K562 (cell line): ENCODE measurements around the gene SMIM29. TPM values are rescaled to one million over a fixed set of nuclear protein-coding genes. Genes with fewer than 3 reads are reported as not detected.

Experiments used
- ARID1B ChIP-seq: fragments of 450-650 bp; IDR thresholded peaks from 2 replicates; pipeline ENCODE4 v1.6.1; 2016; ENCODE audit warnings: antibody characterized with exemption, mild to moderate bottlenecking, inconsistent platforms
- BCLAF1 ChIP-seq, 2 experiments: fragments of 450-650 bp in 1 of 2; IDR thresholded peaks; 2 replicates each; pipeline ENCODE4 v1.6.1; 2011 to 2017; ENCODE audit warnings: low read depth in 2 of 2, antibody characterized with exemption in 1 of 2, borderline replicate concordance in 1 of 2, low read length in 1 of 2, mild to moderate bottlenecking in 1 of 2, mixed read lengths in 1 of 2; ENCODE audit not compliant: control insufficient read depth in 1 of 2
- BRF1 ChIP-seq: IDR thresholded peaks from 3 replicates; pipeline ENCODE4 v1.6.1; 2011; ENCODE audit warnings: borderline replicate concordance, mild to moderate bottlenecking; ENCODE audit not compliant: insufficient read length; ENCODE audit errors: extremely low read depth
- FOXK2 ChIP-seq, 2 experiments: fragments of 450-650 bp; IDR thresholded peaks in 1 of 2; conservative IDR thresholded peaks in 1 of 2; 2 replicates each; pipeline ENCODE4 v1.6.1; 2016; ENCODE audit warnings: low read depth in 2 of 2, mild to moderate bottlenecking in 1 of 2
- HMG20B ChIP-seq: fragments of 250-450 bp; sonication (Bioruptor Pico); IDR thresholded peaks from 2 replicates; pipeline ENCODE4 v1.5.0; 2021; ENCODE audit warnings: mild to moderate bottlenecking
- KLF6 ChIP-seq: fragments of 250-450 bp; sonication (Bioruptor Pico); IDR thresholded peaks from 2 replicates; pipeline ENCODE4 v1.4.0; 2020; ENCODE audit warnings: mild to moderate bottlenecking, moderate library complexity, borderline replicate concordance
- MBD1 ChIP-seq: fragments of 250-450 bp; sonication (Bioruptor Pico); IDR thresholded peaks from 2 replicates; pipeline ENCODE4 v1.8.0; 2022; ENCODE audit warnings: inconsistent platforms
- MNT ChIP-seq, 2 experiments: fragments of 450-650 bp; conservative IDR thresholded peaks; 2 replicates each; pipeline ENCODE4 v1.6.1; 2017; ENCODE audit warnings: mild to moderate bottlenecking in 2 of 2, moderate library complexity in 2 of 2
- NONO ChIP-seq, 2 experiments: fragments of 200-400 bp in 1 of 2; fragments of 450-650 bp in 1 of 2; formaldehyde crosslinking in 1 of 2; IDR thresholded peaks; 2 replicates each; pipeline ENCODE4 v1.6.1; 2017; ENCODE audit warnings: low read depth in 2 of 2, mild to moderate bottlenecking in 2 of 2, moderate library complexity in 2 of 2, low read length in 1 of 2
- SNIP1 ChIP-seq: fragments of 450-650 bp; IDR thresholded peaks from 2 replicates; pipeline ENCODE4 v1.7.1; 2017; ENCODE audit warnings: low read depth, mild to moderate bottlenecking
- ZBTB7A ChIP-seq: IDR thresholded peaks from 2 replicates; pipeline ENCODE4 v1.6.1; 2011; ENCODE audit warnings: low read depth, mild to moderate bottlenecking, low read length, moderate library complexity, borderline replicate concordance; ENCODE audit not compliant: control insufficient read depth
- ZNF644 ChIP-seq: fragments of 200-800 bp; sonication (Bioruptor generic); IDR thresholded peaks from 2 replicates; pipeline ENCODE4 v1.6.1; 2016; ENCODE audit warnings: low read depth, missing genetic modification characterization, missing compliant biosample characterization
- ZNF780A ChIP-seq: fragments of 250-450 bp; sonication (Bioruptor Pico); IDR thresholded peaks from 2 replicates; pipeline ENCODE4 v1.5.0; 2021; ENCODE audit warnings: mild to moderate bottlenecking
- polyA plus RNA-seq, 8 experiments: library from polyadenylated mRNA; depleted of rRNA in 4 of 8; stranded (reverse) in 5 of 8; unstranded in 3 of 8; fragments of >200 nt; fragmentation: Nextera tagmentation in 2 of 8; fragmentation: Illumina TruSeq in 1 of 8; extraction: Ambion mirVana in 2 of 8; extraction: Trizol in 1 of 8; gene quantifications; 2 replicates each; pipeline versions ENCODE4 v1.2.1 to v1.2.3, GENCODE V29; 2011 to 2014; ENCODE audit warnings: inconsistent platforms in 1 of 8, missing spikeins in 1 of 8
- total RNA-seq, 7 experiments: library from RNA; depleted of rRNA in 6 of 7; stranded (reverse); fragments of >200 nt in 6 of 7; fragmentation: Illumina TruSeq in 2 of 7; extraction: Trizol in 2 of 7; gene quantifications; 2 replicates each; pipeline versions ENCODE4 v1.2.1 to v1.2.3, GENCODE V29; 2011 to 2021; ENCODE audit warnings: low replicate concordance in 1 of 7
- TF ChIP-seq, protein P1 (sequence below), 2 experiments: fragments of 450-650 bp in 1 of 2; sonication (generic) in 1 of 2; formaldehyde crosslinking in 1 of 2; IDR thresholded peaks in 1 of 2; conservative IDR thresholded peaks in 1 of 2; 2 replicates each; pipeline versions ENCODE4 v1.6.1 to v1.8.1; 2016 to 2023; ENCODE audit warnings: mild to moderate bottlenecking in 2 of 2, moderate library complexity in 2 of 2, inconsistent platforms in 1 of 2, missing genetic modification reagents in 1 of 2
- TF ChIP-seq, protein P2 (sequence below): IDR thresholded peaks from 2 replicates; pipeline ENCODE4 v1.6.1; 2016; ENCODE audit warnings: missing genetic modification characterization, missing compliant biosample characterization

The SMIM29 gene
- total and polyA plus RNA-seq, 9 of the 15 experiments (the other 6 are each of a cell fraction or from before 2014, with no cell fraction given), result 6.5 to 36.7 (median 20.9) TPM

DNA sequence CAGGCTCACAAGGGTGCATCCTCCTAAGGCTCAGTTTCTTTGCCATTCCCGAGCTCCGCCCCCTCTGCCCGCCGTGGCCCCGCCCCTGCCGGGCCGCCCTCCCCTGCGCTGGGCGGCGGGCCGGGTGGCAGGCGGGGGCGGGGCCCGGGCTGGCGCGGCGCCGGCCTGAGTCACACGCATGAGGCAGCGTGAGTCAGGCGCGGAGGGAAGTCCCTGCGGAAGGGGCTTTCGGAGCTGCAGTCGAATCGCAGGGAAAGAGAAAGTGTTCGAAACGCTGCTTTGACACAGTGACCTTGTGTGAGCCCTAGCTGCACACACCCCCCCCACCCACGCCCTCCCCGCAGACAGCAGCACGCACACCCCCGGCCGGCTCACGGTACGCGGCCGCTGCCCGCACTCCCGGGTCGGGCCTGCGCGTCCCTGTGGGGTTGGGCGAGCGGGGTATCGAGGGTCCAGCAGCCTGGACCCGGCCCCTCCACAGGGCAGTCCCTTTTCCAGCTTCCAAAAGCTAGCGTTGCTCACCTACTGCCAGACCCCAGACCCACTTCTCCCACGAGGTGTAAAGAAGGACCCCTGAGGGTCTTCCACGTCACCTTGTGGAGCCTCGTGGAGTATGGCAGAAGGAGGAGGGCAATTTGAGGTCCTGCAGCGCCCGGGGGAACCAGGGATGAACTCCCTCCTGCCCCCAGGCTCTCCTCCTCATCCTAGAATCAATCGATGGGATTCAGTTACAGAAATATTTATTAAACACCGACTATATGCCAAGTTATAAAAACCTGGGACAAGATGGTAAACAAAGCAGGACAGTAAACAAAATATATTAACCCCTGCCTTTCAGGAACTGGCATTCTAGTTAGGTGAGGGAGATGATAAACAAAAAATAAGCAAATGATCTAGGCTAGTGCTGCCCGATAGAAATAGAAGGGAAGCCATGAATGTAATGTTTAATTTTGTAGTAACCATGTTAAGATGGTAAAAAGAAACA, 24.6 kb downstream of the SMIM29 start (continued):
- TF ChIP-seq BCLAF1 (IDR thresholded peaks at IDR 0.05; ENCODE audit: borderline replicate concordance in 1 of 2, control insufficient read depth in 1 of 2, low read depth in 2 of 2, low read length in 1 of 2), result 0 out of 4 replicates have a peak, but pooled peaks of 1 of the 2 experiments have one; percentile 14
- TF ChIP-seq ZNF644 (tag), result peak; percentile 75
- TF ChIP-seq MNT (conservative IDR thresholded peaks at IDR 0.05), result peak; percentile 68 to 81; a peak in 3 of 4 replicates
- no peak for TF ChIP-seq BRF1
- TF ChIP-seq KLF6 (CRISPR knock-in tag), result no peak
- no peak for TF ChIP-seq SNIP1
- TF ChIP-seq NONO (IDR thresholded peaks at IDR 0.05; ENCODE audit: low read depth in 2 of 2, low read length in 1 of 2), result peak in 1 of 2 experiments; percentile 64; a peak in 1 of 4 replicates
- no peak for TF ChIP-seq ZNF780A (CRISPR knock-in tag)
- TF ChIP-seq, protein P1, sequence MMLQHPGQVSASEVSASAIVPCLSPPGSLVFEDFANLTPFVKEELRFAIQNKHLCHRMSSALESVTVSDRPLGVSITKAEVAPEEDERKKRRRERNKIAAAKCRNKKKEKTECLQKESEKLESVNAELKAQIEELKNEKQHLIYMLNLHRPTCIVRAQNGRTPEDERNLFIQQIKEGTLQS (IDR thresholded peaks at IDR 0.05), result peak; percentile 69
- TF ChIP-seq, protein P1 (CRISPR knock-in tag; conservative IDR thresholded peaks at IDR 0.05), result no peak
- TF ChIP-seq, protein P2, sequence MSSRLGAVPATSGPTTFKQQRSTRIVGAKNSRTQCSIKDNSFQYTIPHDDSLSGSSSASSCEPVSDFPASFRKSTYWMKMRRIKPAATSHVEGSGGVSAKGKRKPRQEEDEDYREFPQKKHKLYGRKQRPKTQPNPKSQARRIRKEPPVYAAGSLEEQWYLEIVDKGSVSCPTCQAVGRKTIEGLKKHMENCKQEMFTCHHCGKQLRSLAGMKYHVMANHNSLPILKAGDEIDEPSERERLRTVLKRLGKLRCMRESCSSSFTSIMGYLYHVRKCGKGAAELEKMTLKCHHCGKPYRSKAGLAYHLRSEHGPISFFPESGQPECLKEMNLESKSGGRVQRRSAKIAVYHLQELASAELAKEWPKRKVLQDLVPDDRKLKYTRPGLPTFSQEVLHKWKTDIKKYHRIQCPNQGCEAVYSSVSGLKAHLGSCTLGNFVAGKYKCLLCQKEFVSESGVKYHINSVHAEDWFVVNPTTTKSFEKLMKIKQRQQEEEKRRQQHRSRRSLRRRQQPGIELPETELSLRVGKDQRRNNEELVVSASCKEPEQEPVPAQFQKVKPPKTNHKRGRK (tag), result no peak
- TF ChIP-seq MBD1, result no peak
- TF ChIP-seq ZBTB7A, result peak; percentile 93
- TF ChIP-seq HMG20B (CRISPR knock-in tag), result no peak
- peak; percentile 63 for TF ChIP-seq ARID1B
- no peak for TF ChIP-seq FOXK2 (conservative IDR thresholded peaks at IDR 0.05 in 1 of 2, IDR thresholded peaks at IDR 0.05 in 1 of 2; ENCODE audit: low read depth in 2 of 2)
